Endothelial cell of umbilical vein (primary cell): Measurements from ENCODE around the gene EMC8. TPM values are rescaled to one million over a fixed set of nuclear protein-coding genes. Genes with fewer than 3 reads are reported as not detected.

ENCODE experiments used
- BruUV-seq: library from RNA; stranded (reverse); fragments of 400-500 nt; replicated peaks from 2 replicates; lab custom pipeline; 2021; lab: Mats Ljungman, UMichigan
- CTCF ChIA-PET: fragments of 300-600, 350-600 bp; sonication (Branson Sonifier 250); formaldehyde crosslinking; loops from one replicate; lab custom pipeline; 2021; ENCODE audit warnings: antibody characterized with exemption, inconsistent platforms; lab: Charles Lee
- POLR2A ChIA-PET: fragments of 300-600, 350-600 bp; sonication (Branson Sonifier 250); formaldehyde crosslinking; loops from one replicate; lab custom pipeline; 2021; ENCODE audit warnings: antibody characterized with exemption, inconsistent platforms; lab: Charles Lee
- DNase-seq: peaks from one replicate; pipeline ENCODE4 v3.0.0-alpha.2; 2011; ENCODE audit warnings: low read depth, low spot score
- FAIRE-seq: peaks from 2 replicates; lab custom pipeline; 2011; peaks lifted over from hg19 to GRCh38; lab: Jason Lieb, UNC
- H2AFZ ChIP-seq: 2 replicates; pipeline ENCODE4 v1.6.0; 2012; ENCODE audit warnings: low read depth, low read length, control low read depth, inconsistent platforms
- H3K27ac ChIP-seq: 2 replicates; pipeline ENCODE4 v1.5.1; 2011; ENCODE audit warnings: low read depth, mild to moderate bottlenecking, control low read depth, low read length, moderate library complexity; ENCODE audit not compliant: insufficient read depth
- H3K27me3 ChIP-seq, 2 experiments: 2 replicates each; pipeline versions ENCODE4 v1.6.0 to v1.6.1; 2011; ENCODE audit warnings: low read length in 2 of 2, mixed read lengths in 1 of 2; ENCODE audit not compliant: control insufficient read depth in 2 of 2, insufficient read depth in 2 of 2
- H3K36me3 ChIP-seq, 2 experiments: 2 replicates in 1 of 2; 3 replicates in 1 of 2; pipeline ENCODE4 v1.5.1; 2011; ENCODE audit warnings: low read length in 2 of 2, mild to moderate bottlenecking in 1 of 2, moderate library complexity in 1 of 2; ENCODE audit not compliant: control insufficient read depth in 2 of 2, insufficient read depth in 2 of 2; ENCODE audit errors: extremely low read depth in 1 of 2
- H3K4me1 ChIP-seq: 3 replicates; pipeline ENCODE4 v1.5.1; 2011; ENCODE audit warnings: mild to moderate bottlenecking, low read length; ENCODE audit not compliant: control insufficient read depth, insufficient read depth; ENCODE audit errors: extremely low read depth
- H3K4me2 ChIP-seq: 2 replicates; pipeline ENCODE4 v1.6.1; 2011; ENCODE audit warnings: low read length, control low read depth, mixed read lengths; ENCODE audit not compliant: insufficient read depth
- H3K4me3 ChIP-seq, 3 experiments: fragments of 200-600 bp in 1 of 3; sonication (generic), shearing (Covaris generic) in 1 of 3; replicated peaks in 1 of 3; 2 replicates each; pipeline ENCODE4 v1.5.1; 2011 to 2016; ENCODE audit warnings: control low read depth in 3 of 3, low read length in 3 of 3, mild to moderate bottlenecking in 2 of 3, inconsistent platforms in 1 of 3, low read depth in 1 of 3, moderate library complexity in 1 of 3; ENCODE audit not compliant: insufficient read depth in 1 of 3
- H3K79me2 ChIP-seq: 2 replicates; pipeline ENCODE4 v1.6.0; 2012; ENCODE audit warnings: low read length, inconsistent platforms; ENCODE audit not compliant: control insufficient read depth, insufficient read depth
- H3K9ac ChIP-seq: replicated peaks from 2 replicates; pipeline ENCODE3; 2011; ENCODE audit warnings: low read length, control low read depth; ENCODE audit not compliant: insufficient read depth; ENCODE audit errors: extremely low read depth
- H3K9me1 ChIP-seq: replicated peaks from 3 replicates; pipeline ENCODE4 v1.6.0; 2011; ENCODE audit warnings: mild to moderate bottlenecking, low read length; ENCODE audit not compliant: control insufficient read depth, insufficient read depth; ENCODE audit errors: extremely low read depth
- H3K9me3 ChIP-seq: replicated peaks from 2 replicates; pipeline ENCODE4 v1.5.1; 2012; ENCODE audit warnings: low read length, inconsistent platforms; ENCODE audit not compliant: control insufficient read depth, insufficient read depth
- H4K20me1 ChIP-seq: replicated peaks from 2 replicates; pipeline ENCODE3; 2011; ENCODE audit warnings: mild to moderate bottlenecking, low read length; ENCODE audit not compliant: control insufficient read depth, insufficient read depth; ENCODE audit errors: extremely low read depth
- CTCF ChIP-seq, 2 donors: IDR thresholded peaks; 1 replicate in 1 of 2; 2 replicates in 1 of 2; pipeline ENCODE4 v1.5.1; 2011; ENCODE audit warnings: low read length in 2 of 2, mild to moderate bottlenecking in 2 of 2, moderate library complexity in 2 of 2, control low read depth in 1 of 2, inconsistent platforms in 1 of 2, low read depth in 1 of 2; ENCODE audit not compliant: insufficient read depth in 1 of 2; ENCODE audit errors: extremely low read depth in 1 of 2
- EZH2 ChIP-seq: IDR thresholded peaks from 2 replicates; pipeline ENCODE4 v1.6.1; 2012; ENCODE audit warnings: borderline replicate concordance, low read depth, mild to moderate bottlenecking, moderate library complexity, low read length, inconsistent platforms; ENCODE audit not compliant: severe bottlenecking
- FOS ChIP-seq: IDR thresholded peaks from 2 replicates; pipeline ENCODE4 v1.6.1; 2011; ENCODE audit warnings: mild to moderate bottlenecking, low read length, moderate library complexity, borderline replicate concordance; ENCODE audit not compliant: insufficient read depth
- GATA2 ChIP-seq: IDR thresholded peaks from 2 replicates; pipeline ENCODE4 v1.7.0; 2011; ENCODE audit warnings: low read depth, mild to moderate bottlenecking, moderate library complexity, mixed read lengths, low read length; ENCODE audit not compliant: insufficient read length, insufficient read depth
- JUN ChIP-seq: IDR thresholded peaks from 2 replicates; pipeline ENCODE4 v1.6.1; 2011; ENCODE audit warnings: borderline replicate concordance, low read depth; ENCODE audit not compliant: insufficient read length, insufficient read depth
- MAX ChIP-seq: IDR thresholded peaks from 2 replicates; pipeline ENCODE4 v1.6.1; 2011; ENCODE audit not compliant: insufficient read depth, insufficient read length
- MYC ChIP-seq: IDR thresholded peaks from one replicate; pipeline ENCODE4 v1.6.1; 2011; ENCODE audit warnings: mild to moderate bottlenecking, low read depth, low read length
- POLR2A ChIP-seq: IDR thresholded peaks from 2 replicates; pipeline ENCODE4 v1.6.1; 2012; ENCODE audit warnings: low read depth, mild to moderate bottlenecking, control low read depth, low read length
- POLR2AphosphoS5 ChIP-seq: IDR thresholded peaks from 2 replicates; pipeline ENCODE4 v1.6.1; 2012; ENCODE audit warnings: low read depth, mild to moderate bottlenecking, control low read depth, low read length, moderate library complexity; ENCODE audit not compliant: insufficient read depth
- dilution Hi-C: fragments of 300-500 bp; cut with MboI; formaldehyde crosslinking; loops from one replicate; pipeline ENCODE4 v1.15.0; 2019; ENCODE audit warnings: low sequenced_read_pairs; ENCODE audit not compliant: extremely low pct_ligation_motif_present
- intact Hi-C: fragments of 100-400 bp; cut with micrococcal nuclease; formaldehyde crosslinking; loops from one replicate; pipeline ENCODE4 v1.10.0; 2022
- polyA plus RNA-seq, 4 experiments: library from polyadenylated mRNA; depleted of rRNA in 3 of 4; stranded (reverse) in 3 of 4; unstranded in 1 of 4; fragments of >200 nt; gene quantifications; 2 replicates each; pipeline versions ENCODE4 v1.2.1 to v1.2.3, GENCODE V29; 2011 to 2012; ENCODE audit warnings: missing spikeins in 1 of 4
- total RNA-seq: library from RNA; stranded (reverse); gene quantifications from 2 replicates; pipeline ENCODE4 v1.2.3, GENCODE V29; 2021

The EMC8 gene
- total and polyA plus RNA-seq, 2 donors (not counting 3 experiments of a cell fraction or from before 2014, with no cell fraction given) = 51.2 to 59.6 TPM

GRCh38 chr16:85762970-85763369, 36.4 kb downstream of the EMC8 start:
- Histone ChIP-seq H3K4me1 (peaks cover 8% of the 10 kb centered on the region), H3K27me3 (no peaks in the 10 kb centered on the region), H3K9me3 (no peaks in the 10 kb centered on the region), H3K27ac (no peak overlapping the region), H3K4me3 (no peak overlapping the region), H3K9me1 (no peaks in the 10 kb centered on the region), H4K20me1 (no peaks in the 10 kb centered on the region), H3K9ac (no peak overlapping the region), H3K4me2 (no peak overlapping the region), H3K79me2 (no peaks in the 10 kb centered on the region), H2AFZ (no peak overlapping the region), H3K36me3 (no peaks in the 10 kb centered on the region)
- BruUV-seq = no TSS peak
- no peak for FAIRE-seq
- dilution Hi-C loops (no loop called here), intact Hi-C loops (no loop called here)
- DNase-seq = no peak
- CTCF ChIA-PET = interaction anchor here (1.0 kb wide), 1 partner anchor 10 kb away, joined by 3 read pairs; no protein-coding TSS in a partner anchor
- POLR2A ChIA-PET = no interaction called here
- no peak for TF ChIP-seq EZH2
- no peak for TF ChIP-seq FOS
- TF ChIP-seq CTCF (IDR thresholded peaks at IDR 0.05; ENCODE audit: extremely low read depth in 1 of 2, insufficient read depth in 1 of 2, low read depth in 1 of 2, low read length in 2 of 2) = no peak
- no peak for TF ChIP-seq GATA2
- TF ChIP-seq JUN = no peak
- no peak for TF ChIP-seq POLR2AphosphoS5
- no peak for TF ChIP-seq MAX
- no peak for TF ChIP-seq POLR2A
- no peak for TF ChIP-seq MYC
